Measurements from ENCODE around the gene SUSD6. TPM values are rescaled to one million over a fixed set of nuclear protein-coding genes. Genes with fewer than 3 reads are reported as not detected.

The SUSD6 gene
- polyA plus RNA-seq, 1 experiment: 14.4 TPM

DNA sequence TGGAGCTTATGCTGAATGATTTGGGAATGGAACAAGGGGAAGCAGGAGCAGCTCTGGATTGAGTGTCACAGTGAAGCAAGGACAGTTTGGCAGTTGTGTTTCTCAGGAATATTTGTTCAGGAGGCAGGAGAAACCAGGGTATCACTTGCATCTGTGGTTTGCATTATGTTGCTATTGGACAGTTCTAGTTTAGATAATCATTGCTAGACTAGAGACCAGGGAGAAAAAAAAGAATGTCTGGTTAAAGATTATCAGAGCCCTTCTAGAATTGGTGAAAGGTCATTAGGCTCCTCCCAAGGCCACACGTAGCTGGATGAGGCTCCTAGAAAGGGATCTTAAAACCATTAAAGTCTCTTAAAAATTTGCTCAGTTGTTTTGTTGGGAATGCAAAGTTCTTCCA, 138.6 kb downstream of the SUSD6 start:
- Histone ChIP-seq H3K27ac (ENCODE audit: low read depth, low read length) (no peak overlapping the region), H3K27me3 (ENCODE audit: control insufficient read depth, insufficient read depth, low read length) (no peaks in the 10 kb centered on the region), H3K9me3 (ENCODE audit: control insufficient read depth, insufficient read depth, low read length) (no peaks in the 10 kb centered on the region), H3K4me3 (ENCODE audit: low read depth, low read length) (no peak overlapping the region)
- CTCF ChIA-PET: interaction anchor here (2.3 kb wide), 1 partner anchor 165 kb away, joined by 8 read pairs; no protein-coding TSS in a partner anchor
- DNase-seq (ENCODE audit: low read depth, low spot score): no peak
- TF ChIP-seq, protein P1, sequence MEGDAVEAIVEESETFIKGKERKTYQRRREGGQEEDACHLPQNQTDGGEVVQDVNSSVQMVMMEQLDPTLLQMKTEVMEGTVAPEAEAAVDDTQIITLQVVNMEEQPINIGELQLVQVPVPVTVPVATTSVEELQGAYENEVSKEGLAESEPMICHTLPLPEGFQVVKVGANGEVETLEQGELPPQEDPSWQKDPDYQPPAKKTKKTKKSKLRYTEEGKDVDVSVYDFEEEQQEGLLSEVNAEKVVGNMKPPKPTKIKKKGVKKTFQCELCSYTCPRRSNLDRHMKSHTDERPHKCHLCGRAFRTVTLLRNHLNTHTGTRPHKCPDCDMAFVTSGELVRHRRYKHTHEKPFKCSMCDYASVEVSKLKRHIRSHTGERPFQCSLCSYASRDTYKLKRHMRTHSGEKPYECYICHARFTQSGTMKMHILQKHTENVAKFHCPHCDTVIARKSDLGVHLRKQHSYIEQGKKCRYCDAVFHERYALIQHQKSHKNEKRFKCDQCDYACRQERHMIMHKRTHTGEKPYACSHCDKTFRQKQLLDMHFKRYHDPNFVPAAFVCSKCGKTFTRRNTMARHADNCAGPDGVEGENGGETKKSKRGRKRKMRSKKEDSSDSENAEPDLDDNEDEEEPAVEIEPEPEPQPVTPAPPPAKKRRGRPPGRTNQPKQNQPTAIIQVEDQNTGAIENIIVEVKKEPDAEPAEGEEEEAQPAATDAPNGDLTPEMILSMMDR (IDR thresholded peaks at IDR 0.05; ENCODE audit: low read depth, low read length): no peak
- POLR2A ChIA-PET: no interaction called here

DNA sequence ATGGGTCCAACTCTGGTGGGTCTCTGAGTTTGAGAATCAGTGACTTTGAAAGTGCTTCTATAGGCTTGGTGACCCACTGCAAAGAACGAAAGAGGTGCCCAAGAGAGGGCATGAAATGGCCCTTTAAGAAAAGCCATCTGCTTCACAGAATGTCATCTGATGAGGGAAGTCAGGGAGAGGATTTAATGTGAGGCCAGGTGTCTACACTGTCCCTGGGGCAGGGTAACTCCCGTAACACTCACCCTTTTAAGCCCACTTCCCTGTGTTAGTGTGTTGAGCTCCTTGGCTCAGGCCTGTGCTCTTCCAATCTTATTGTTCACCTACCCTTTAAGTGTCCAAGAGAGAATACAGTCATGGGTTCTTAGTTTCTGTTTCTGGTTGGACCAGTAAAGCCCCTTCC, 139.1 kb downstream of the SUSD6 start:
- TF ChIP-seq, protein P1 (IDR thresholded peaks at IDR 0.05; ENCODE audit: low read depth, low read length): no peak
- H3K27me3 ChIP-seq (ENCODE audit: control insufficient read depth, insufficient read depth, low read length): no peaks in the 10 kb centered on the region
- DNase-seq (ENCODE audit: low read depth, low spot score): no peak
- ChIA-PET POLR2A (no interaction called here), CTCF (interaction anchor here (2.3 kb wide), 1 partner anchor 166 kb away, joined by 8 read pairs; no protein-coding TSS in a partner anchor)
- no peak overlapping the region for H3K4me3 ChIP-seq (ENCODE audit: low read depth, low read length)
- H3K9me3 ChIP-seq (ENCODE audit: control insufficient read depth, insufficient read depth, low read length): no peaks in the 10 kb centered on the region
- no peak overlapping the region for H3K27ac ChIP-seq (ENCODE audit: low read depth, low read length)

DNA sequence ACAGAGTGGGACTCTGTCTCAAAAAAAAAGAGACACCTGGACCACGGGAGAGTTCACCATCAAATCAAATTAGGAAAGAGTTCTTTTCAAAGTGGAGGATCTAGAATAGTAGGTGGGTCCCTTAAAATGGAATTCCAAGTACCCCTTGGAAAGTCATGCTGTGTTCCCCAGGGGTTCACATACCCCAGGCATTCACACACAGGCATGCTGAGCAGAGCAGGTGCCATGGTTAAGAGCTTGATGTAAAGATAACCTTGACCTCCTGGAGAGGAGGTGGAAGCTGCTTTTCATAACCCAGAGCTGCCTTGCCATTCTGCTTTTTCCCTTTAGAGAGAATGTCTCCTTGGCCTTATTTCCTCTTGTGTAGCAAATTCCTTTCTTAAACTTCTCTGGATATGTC, 141.4 kb downstream of the SUSD6 start:
- no peak overlapping the region for H3K4me3 ChIP-seq (ENCODE audit: low read depth, low read length)
- DNase-seq (ENCODE audit: low read depth, low spot score): no peak
- H3K27ac ChIP-seq (ENCODE audit: low read depth, low read length): no peak overlapping the region
- H3K27me3 ChIP-seq (ENCODE audit: control insufficient read depth, insufficient read depth, low read length): no peaks in the 10 kb centered on the region
- H3K9me3 ChIP-seq (ENCODE audit: control insufficient read depth, insufficient read depth, low read length): no peaks in the 10 kb centered on the region
- TF ChIP-seq, protein P1 (IDR thresholded peaks at IDR 0.05; ENCODE audit: low read depth, low read length): no peak
- POLR2A ChIA-PET: no interaction called here
- CTCF ChIA-PET: no interaction called here

DNA sequence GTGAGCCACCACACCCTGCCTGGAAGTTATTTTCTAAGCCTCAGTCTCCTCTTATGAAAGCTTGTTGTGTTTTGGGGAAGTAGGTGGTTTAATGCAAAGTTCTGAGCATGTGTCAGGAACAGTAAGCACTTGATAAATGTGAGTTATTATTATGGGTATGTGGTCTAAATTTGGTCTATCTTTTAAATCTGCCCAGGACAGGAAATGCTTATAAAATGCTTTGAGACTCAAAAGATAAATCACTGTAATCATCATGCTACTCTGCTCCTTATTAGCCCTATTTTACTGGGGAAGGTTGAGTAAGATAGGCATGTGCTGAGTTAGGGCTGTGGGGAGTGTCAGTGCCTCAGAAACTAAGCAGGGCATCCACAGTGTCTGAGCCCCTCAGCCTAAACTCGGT, 142.5 kb downstream of the SUSD6 start:
- POLR2A ChIA-PET: no interaction called here
- Histone ChIP-seq H3K4me3 (ENCODE audit: low read depth, low read length) (no peak overlapping the region), H3K27me3 (ENCODE audit: control insufficient read depth, insufficient read depth, low read length) (no peaks in the 10 kb centered on the region), H3K27ac (ENCODE audit: low read depth, low read length) (no peak overlapping the region), H3K9me3 (ENCODE audit: control insufficient read depth, insufficient read depth, low read length) (no peaks in the 10 kb centered on the region)
- TF ChIP-seq, protein P1 (IDR thresholded peaks at IDR 0.05; ENCODE audit: low read depth, low read length): no peak
- CTCF ChIA-PET: no interaction called here
- DNase-seq (ENCODE audit: low read depth, low spot score): no peak

DNA sequence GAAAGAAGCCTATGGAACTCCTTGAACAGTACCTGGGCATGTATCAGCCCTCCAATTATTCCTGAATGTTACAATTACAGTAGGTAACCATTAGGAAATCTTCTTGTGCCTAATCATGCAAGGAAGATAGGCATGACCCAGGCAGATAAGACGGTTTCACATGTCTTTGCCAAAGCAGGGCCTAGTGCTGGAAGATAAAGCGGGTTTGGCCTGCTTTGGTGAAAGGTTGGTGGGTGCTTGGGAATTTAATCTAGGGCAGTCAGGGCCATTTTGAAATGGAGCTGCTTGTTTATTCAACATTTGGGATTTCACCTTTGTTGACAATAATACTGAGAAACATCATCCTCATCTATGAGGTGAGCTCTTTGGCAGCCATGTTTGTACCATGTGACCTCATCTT, 143.1 kb downstream of the SUSD6 start:
- TF ChIP-seq, protein P1 (IDR thresholded peaks at IDR 0.05; ENCODE audit: low read depth, low read length): no peak
- Histone ChIP-seq H3K27me3 (ENCODE audit: control insufficient read depth, insufficient read depth, low read length) (no peaks in the 10 kb centered on the region), H3K4me3 (ENCODE audit: low read depth, low read length) (no peak overlapping the region), H3K27ac (ENCODE audit: low read depth, low read length) (no peak overlapping the region), H3K9me3 (ENCODE audit: control insufficient read depth, insufficient read depth, low read length) (no peaks in the 10 kb centered on the region)
- ChIA-PET CTCF (interaction anchor here (0.9 kb wide), 1 partner anchor 27 kb away, joined by 4 read pairs; no protein-coding TSS in a partner anchor), POLR2A (no interaction called here)
- DNase-seq (ENCODE audit: low read depth, low spot score): no peak

All from AG04450 (cell line).